IPS-18a (cell line): ENCODE data around the gene LSM7.
"Not testable (repeated sequence)": the region's sequence is repeated elsewhere in the genome, so short reads cannot be mapped to it uniquely, and the experiment has no call there.

Source experiments
- H3K27ac ChIP-seq: one replicate; pipeline ENCODE4 v1.5.1; 2013; ENCODE audit warnings: low read length
- H3K27me3 ChIP-seq: one replicate; pipeline ENCODE4 v1.6.1; 2013; ENCODE audit warnings: mild to moderate bottlenecking, low read length; ENCODE audit not compliant: control insufficient read depth, insufficient read depth
- H3K36me3 ChIP-seq: one replicate; pipeline ENCODE4 v1.6.1; 2013; ENCODE audit warnings: low read depth, low read length; ENCODE audit not compliant: control insufficient read depth
- H3K4me1 ChIP-seq: one replicate; pipeline ENCODE4 v1.6.1; 2013; ENCODE audit warnings: low read depth, low read length; ENCODE audit not compliant: control insufficient read depth
- H3K4me3 ChIP-seq: one replicate; pipeline ENCODE4 v1.5.1; 2013; ENCODE audit warnings: low read length
- H3K9ac ChIP-seq: one replicate; pipeline ENCODE4 v1.6.1; 2013; ENCODE audit warnings: mild to moderate bottlenecking, low read length, moderate library complexity
- H3K9me3 ChIP-seq: one replicate; pipeline ENCODE4 v1.6.1; 2013; ENCODE audit warnings: low read depth, low read length; ENCODE audit not compliant: control insufficient read depth

The LSM7 gene

DNA sequence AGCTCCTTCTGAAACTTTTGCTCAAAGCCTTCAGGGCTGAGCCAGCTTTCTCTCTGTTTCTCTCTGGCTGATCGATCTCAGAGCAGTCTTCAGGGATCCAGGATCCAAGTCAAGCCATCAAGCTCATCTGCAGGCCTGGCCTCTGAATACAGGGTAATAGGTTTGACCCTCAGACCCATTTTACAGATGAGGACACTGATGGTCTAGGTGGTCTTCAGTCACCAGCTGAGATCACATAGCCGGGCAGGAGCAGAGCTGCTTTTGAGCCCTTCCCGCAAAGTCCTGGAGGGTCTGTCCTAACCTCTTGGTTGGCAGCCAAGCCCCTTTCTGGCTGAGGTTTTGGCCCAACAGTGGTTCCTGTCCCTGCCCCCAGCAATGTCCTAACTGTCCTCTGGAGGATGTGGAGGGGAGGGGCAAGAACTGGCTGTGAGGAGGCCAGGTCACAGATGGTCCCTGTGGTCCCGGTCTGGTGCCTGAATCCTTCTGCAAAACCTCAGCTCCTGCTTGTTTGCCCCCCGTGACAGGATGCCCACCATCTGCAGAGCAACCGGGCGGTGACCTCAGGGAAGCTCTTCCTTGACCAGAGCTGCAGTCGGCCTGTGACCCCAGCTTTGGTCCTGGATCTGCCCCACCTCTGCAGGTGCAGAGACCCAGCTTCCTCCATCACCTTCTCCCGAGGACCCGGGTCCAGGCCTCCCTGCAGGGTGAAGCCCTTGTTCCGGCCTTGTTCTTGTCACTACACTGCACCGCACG lies 40.6 kb downstream of the LSM7 start:
- H3K27me3 ChIP-seq, result peaks cover 74% of the 10 kb centered on the region
- no peaks in the 10 kb centered on the region for H3K36me3 ChIP-seq
- H3K9me3 ChIP-seq, result no peaks in the 10 kb centered on the region
- no peak overlapping the region for H3K4me3 ChIP-seq
- no peak overlapping the region for H3K27ac ChIP-seq
- no peaks in the 10 kb centered on the region for H3K4me1 ChIP-seq
- no peak overlapping the region for H3K9ac ChIP-seq

DNA sequence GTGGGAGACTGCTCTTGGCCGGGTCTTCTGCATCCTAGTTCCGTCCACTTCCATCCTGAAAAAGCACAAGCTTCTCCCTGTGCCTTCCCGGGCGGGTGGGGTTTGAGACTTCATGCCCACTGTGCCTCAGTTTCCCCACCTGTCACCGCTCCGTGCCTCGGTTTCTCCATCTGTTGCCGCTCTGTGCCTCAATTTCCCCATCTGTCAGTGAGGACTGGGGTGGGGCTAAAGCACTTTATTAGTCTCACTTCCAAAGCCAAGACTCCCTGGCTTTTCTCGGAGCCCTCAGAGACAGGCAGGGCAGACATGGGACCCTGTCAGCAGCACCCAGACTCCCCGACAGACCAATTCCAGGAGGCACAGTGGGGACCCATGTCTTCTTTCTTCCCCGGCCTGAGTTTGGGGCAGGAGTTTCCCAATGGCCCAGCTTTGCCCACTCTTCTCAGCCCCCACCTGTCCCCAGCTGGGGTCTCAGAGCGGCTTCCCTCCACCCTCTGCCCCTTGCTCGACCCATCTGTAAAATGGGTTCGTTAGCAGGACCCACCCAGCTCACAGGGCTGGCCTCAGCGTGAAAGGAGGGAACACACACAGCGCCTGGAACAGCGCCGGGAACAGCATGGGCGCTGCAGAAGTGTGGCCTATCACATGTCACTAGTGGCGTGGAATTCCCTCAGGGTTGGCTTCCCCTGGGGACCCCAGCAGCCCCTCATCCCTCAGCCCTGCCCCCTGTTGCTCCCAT lies 41.8 kb downstream of the LSM7 start:
- H3K36me3 ChIP-seq, result no peaks in the 10 kb centered on the region
- no peaks in the 10 kb centered on the region for H3K4me1 ChIP-seq
- no peak overlapping the region for H3K27ac ChIP-seq
- H3K9me3 ChIP-seq, result no peaks in the 10 kb centered on the region
- H3K9ac ChIP-seq, result no peak overlapping the region
- H3K4me3 ChIP-seq, result no peak overlapping the region
- H3K27me3 ChIP-seq, result peaks cover 74% of the 10 kb centered on the region

DNA sequence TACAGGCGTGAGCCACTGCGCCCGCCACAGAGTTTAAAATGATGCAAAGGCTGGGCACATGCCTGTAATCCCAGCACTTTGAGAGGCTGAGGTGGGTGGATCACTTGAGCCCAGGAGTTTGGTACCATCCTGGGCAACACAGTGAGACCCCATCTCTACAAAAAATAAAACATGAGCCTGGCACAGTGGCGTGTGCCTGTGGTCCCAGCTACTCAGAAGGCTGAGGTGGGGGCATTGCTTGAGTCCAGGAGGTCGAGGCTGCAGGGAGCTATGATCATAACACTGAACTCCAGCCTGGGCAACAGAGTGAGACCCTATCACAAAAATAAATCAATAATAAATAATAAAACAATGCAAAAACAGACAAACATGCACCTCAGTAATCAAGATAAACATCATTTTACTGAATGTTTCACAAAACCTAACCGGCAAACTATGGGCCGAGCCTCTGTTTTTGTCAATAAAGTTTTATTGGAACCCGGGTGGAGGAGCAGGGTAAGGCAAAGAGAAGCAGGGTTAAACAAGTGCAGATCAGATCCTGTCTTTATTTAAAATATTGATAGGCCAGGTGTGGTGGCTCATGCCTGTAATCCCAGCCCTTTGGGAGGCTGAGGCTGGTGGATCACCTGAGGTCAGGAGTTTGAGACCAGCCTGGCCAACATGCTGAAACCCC lies 44.4 kb downstream of the LSM7 start:
- Histone ChIP-seq H3K27ac (no peak overlapping the region), H3K36me3 (no peaks in the 10 kb centered on the region), H3K9ac (no peak overlapping the region), H3K27me3 (peaks cover 50% of the 10 kb centered on the region), H3K4me3 (no peak overlapping the region), H3K9me3 (no peaks in the 10 kb centered on the region), H3K4me1 (no peaks in the 10 kb centered on the region)

DNA sequence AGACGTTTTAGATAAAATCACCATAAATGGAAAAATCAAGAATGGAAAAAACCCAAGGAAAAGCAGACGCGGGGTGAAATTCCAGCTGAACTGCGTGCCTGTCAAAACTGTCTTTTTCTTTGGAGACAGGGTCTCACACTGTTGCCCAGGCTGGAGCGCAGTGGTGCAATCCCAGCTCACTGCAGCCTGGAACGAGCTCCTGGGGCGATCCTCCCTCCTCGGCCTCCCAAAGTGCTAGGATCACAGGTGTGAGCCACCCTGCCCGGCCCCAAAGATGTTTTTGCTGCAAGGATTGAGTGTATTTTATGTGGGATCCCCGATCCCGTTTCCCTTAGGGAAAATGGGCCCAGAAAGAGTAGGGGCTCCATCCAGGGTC lies 45.5 kb downstream of the LSM7 start:
- Histone ChIP-seq H3K4me1 (no peaks in the 10 kb centered on the region), H3K4me3 (peak overlapping the region; percentile 50), H3K9me3 (no peaks in the 10 kb centered on the region), H3K27ac (no peak overlapping the region), H3K27me3 (peaks cover 39% of the 10 kb centered on the region), H3K36me3 (no peaks in the 10 kb centered on the region), H3K9ac (no peak overlapping the region)

DNA sequence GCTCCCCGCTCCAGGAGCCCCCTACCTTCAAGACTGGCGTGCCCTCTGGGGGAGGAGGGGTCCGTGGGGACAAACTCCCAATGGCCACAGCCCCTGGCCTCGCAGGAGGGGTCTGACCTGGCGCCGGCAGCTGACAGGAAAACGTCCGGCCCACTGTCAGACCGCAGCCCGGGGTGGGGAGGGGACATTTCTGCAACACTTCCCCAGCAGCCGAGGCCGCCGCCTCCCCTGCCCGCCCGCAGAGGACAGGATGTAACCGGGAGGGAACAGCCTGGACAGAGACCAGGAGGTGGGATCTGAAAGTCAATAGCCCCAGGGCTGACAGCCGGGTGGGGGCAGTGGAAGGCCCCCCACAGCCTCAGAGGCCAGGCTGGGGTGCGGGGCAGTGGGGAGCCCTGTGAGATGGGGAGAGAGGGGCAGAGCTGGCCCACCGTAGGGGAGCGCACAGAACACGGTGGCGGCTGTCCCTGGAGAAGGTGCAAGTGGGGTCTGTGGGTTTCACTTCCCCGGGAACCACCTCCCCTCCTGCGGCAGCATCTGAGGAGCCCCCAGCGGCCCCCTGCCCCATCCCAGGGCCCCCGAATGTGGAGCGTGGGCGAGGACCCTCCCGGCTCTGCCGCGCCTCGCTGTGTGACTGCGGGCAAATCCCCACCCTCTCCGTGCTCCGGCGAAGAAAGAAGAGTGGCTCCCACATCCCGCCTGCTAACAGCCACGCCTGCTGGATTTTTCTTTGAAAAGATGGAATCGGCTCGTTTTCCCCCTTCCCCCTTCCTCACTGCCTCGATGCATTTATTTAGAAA lies 46.1 kb downstream of the LSM7 start, which contains the start of gene PEAK3:
PEAK3 (minus strand) TSS at position 114 of the 800 bp plus-strand sequence. CDS start 1,244 bp downstream, outside the sequence.
- Histone ChIP-seq H3K27me3 (peaks cover 33% of the 10 kb centered on the region), H3K4me3 (peak within 1 kb of the TSS; percentile 50), H3K36me3 (no peaks in the 10 kb centered on the region), H3K9ac (no peak within 1 kb of the TSS), H3K27ac (no peak within 1 kb of the TSS), H3K9me3 (no peaks in the 10 kb centered on the region), H3K4me1 (no peaks in the 10 kb centered on the region)

DNA sequence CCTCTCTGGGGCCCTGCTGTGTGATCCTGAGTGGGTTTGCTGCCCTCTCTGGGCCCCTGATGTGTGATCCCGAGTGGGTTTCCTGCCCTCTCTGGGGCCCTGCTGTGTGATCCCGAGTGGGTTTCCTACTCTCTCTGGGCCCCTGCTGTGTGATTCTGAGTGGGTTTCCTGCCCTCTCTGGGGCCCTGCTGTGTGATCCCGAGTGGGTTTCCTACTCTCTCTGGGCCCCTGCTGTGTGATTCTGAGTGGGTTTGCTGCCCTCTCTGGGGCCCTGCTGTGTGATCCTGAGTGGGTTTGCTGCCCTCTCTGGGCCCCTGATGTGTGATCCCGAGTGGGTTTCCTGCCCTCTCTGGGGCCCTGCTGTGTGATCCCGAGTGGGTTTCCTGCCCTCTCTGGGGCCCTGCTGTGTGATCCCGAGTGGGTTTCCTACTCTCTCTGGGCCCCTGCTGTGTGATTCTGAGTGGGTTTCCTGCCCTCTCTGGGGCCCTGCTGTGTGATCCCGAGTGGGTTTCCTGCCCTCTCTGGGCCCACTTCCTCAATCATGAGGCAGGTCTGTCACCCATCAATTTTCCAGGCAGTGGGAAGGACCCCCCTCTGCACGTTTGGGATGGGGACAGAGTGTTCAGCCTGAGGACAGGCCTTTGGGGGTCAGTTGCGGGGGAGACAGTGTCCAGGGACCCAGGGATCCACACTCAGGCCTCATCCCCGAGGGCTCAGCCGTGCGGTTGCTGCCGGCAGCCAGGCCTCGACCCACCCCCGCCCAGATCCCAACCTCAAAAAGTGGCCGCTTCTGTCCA lies 46.9 kb downstream of the LSM7 start:
- not testable (repeated sequence) for H3K9me3 ChIP-seq, H3K27ac ChIP-seq, H3K36me3 ChIP-seq, H3K4me1 ChIP-seq, H3K9ac ChIP-seq
- Histone ChIP-seq H3K4me3 (peak overlapping the region; percentile 50), H3K27me3 (peaks cover 25% of the 10 kb centered on the region)

DNA sequence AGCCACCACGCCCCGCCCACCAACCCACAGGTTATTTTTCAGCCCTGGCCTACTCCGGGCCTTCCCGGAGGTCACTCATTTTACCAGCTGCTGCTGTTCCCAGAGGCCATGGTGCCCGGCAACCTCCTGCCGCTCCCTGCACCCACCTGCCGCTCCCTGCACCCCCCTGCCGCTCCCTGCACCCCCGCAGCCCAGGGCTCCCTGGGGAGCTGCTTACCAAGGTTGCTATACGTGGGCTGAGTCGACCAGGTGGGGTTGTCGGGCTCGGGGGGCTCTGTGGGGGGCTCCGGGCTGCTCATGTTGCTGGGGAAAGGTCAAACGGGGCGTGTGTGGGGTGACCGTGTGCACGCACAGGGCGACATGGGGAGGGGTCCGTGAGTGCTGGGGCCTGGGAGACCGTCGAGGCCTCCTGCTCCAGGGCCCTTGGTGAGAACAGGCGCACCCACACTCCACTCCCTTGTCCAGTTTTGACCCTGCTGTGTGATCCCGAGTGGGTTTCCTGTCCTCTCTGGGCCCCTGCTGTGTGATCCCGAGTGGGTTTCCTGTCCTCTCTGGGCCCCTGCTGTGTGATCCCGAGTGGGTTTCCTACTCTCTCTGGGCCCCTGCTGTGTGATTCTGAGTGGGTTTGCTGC lies 47.6 kb downstream of the LSM7 start:
- Histone ChIP-seq H3K36me3 (no peaks in the 10 kb centered on the region), H3K4me1 (no peaks in the 10 kb centered on the region), H3K27me3 (peaks cover 20% of the 10 kb centered on the region), H3K9ac (no peak overlapping the region), H3K27ac (no peak overlapping the region), H3K4me3 (no peak overlapping the region), H3K9me3 (no peaks in the 10 kb centered on the region)

DNA sequence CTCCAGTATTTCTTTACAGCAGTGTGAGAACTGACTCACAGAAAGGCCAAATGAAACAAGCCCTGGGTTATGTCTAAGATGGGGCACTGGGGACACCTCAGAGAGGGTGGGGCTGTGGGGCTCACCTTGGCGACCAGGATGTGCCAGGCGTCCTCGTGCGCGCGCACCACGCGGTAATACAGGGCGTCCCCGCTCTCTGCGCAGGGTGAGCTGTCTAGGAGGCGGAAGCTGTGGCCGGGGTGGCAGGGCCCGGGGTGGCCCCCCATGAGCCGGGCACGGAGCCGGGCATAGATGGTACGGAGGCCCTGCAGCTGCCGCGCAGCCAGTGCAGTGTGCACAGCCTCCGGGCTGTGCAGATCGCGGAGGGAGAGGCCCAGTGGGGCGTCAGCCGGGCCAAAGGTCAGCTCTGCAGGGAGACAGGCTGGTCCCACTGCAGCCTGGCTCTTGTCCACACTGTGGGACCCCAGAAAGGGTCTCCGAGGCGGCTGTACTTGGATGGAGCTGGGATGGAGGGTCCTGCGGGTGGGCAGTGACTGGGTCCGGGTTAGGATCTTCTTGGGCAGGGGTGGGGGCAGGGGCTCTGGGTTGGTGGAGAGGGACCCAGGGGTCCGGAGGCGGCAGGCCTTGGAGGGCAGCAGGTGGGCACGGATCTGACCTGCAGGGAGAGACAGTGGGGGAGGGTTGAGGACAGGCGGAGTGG lies 49.8 kb downstream of the LSM7 start:
- Histone ChIP-seq H3K36me3 (no peaks in the 10 kb centered on the region), H3K9me3 (no peaks in the 10 kb centered on the region), H3K9ac (no peak overlapping the region), H3K4me1 (no peaks in the 10 kb centered on the region), H3K27ac (no peak overlapping the region), H3K27me3 (peaks cover 20% of the 10 kb centered on the region), H3K4me3 (no peak overlapping the region)

DNA sequence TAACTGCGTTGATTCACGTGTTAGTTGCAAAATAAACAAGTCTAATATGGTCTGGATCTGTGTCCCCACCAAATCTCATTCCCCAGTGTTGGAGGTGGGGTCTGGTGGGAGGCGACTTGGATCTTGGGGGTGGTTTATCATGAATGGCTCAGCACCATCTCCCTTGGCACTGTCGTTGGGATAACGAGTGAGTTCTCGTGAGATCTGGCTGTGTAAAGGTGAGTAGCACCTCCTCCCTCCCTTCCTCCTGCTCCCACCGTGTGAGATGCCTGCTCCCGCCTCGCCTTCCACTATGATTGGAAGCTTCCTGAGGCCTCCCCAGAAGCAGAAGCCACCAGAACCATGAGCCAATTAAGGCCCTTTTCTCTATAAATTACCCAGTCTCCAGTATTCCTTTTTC lies 51.2 kb downstream of the LSM7 start:
- Histone ChIP-seq H3K9me3 (no peaks in the 10 kb centered on the region), H3K27me3 (peaks cover 7% of the 10 kb centered on the region), H3K9ac (no peak overlapping the region), H3K4me3 (no peak overlapping the region), H3K27ac (no peak overlapping the region), H3K4me1 (peaks cover 3% of the 10 kb centered on the region), H3K36me3 (peaks cover 7% of the 10 kb centered on the region)

DNA sequence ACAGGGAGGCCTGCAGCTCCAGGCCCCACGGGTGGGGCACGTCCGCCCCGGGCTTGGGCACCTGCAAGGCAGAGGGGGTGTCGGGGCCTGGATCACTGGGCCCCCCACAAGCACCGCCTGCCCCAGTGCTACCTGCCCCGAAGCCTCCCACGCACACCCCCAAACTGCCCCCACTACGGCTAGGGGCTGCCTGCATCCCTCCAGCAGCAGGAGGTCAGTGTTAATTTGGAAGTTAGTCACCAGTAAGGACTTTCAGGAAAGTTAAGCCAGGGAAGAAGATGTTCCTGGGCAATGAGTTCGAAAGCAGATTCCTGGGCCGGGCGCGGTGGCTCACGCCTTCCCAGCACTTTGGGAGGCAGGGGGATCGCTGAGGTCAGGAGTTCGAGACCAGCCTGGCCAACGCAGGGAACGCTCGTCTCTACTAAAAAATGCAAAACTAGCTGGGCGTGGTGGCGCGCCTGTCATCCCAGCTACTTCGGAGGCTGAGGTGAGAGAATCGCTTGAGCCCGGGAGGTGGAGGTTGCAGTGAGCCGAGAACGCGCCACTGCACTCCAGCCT lies 51.9 kb downstream of the LSM7 start:
- peaks cover 12% of the 10 kb centered on the region for H3K36me3 ChIP-seq
- peaks cover under 1% of the 10 kb centered on the region for H3K27me3 ChIP-seq
- H3K4me3 ChIP-seq, result no peak overlapping the region
- H3K4me1 ChIP-seq, result peaks cover 3% of the 10 kb centered on the region
- no peak overlapping the region for H3K9ac ChIP-seq
- H3K9me3 ChIP-seq, result no peaks in the 10 kb centered on the region
- no peak overlapping the region for H3K27ac ChIP-seq
